Esophagus squamous epithelium (tissue), 5 donors: ENCODE results near the gene NELL1. TPM values are rescaled to one million over a fixed set of nuclear protein-coding genes. Genes with fewer than 3 reads are reported as not detected.

Source experiments
- DNase-seq: peaks from one replicate; lab custom pipeline; 2025; lab: John Stamatoyannopoulos, UW
- H3K27ac ChIP-seq, 4 donors: fragments of 200-600 bp; sonication (generic); one replicate each; pipeline ENCODE4 v1.5.1; 2016 to 2019; ENCODE audit warnings: mild to moderate bottlenecking in 1 of 4
- H3K27me3 ChIP-seq, 4 donors: fragments of 200-600 bp; sonication (generic); 1 replicate in 3 of 4; 2 replicates in 1 of 4; pipeline versions ENCODE4 v1.5.1 to v1.6.0; 2017 to 2021; ENCODE audit warnings: antibody characterized with exemption in 1 of 4
- H3K36me3 ChIP-seq, 3 donors: fragments of 200-600 bp; sonication (generic); one replicate each; pipeline ENCODE4 v1.5.1; 2016 to 2019
- H3K4me1 ChIP-seq, 3 donors: fragments of 200-600 bp; sonication (generic); one replicate each; pipeline ENCODE4 v1.5.1; 2017 to 2019
- H3K4me3 ChIP-seq, 4 donors: fragments of 200-600 bp; sonication (generic); 1 replicate in 3 of 4; 2 replicates in 1 of 4; pipeline ENCODE4 v1.5.1; 2016 to 2019; ENCODE audit warnings: mild to moderate bottlenecking in 2 of 4, moderate library complexity in 1 of 4
- H3K9me3 ChIP-seq, 3 donors: fragments of 200-600 bp; sonication (generic); one replicate each; pipeline ENCODE4 v1.5.1; 2016 to 2019
- POLR2A ChIP-seq, 4 donors: fragments of 450-650 bp; IDR thresholded peaks; one replicate each; pipeline ENCODE4 v1.6.1; 2017; ENCODE audit warnings: antibody characterized with exemption in 4 of 4, mild to moderate bottlenecking in 4 of 4, moderate library complexity in 3 of 4
- WGBS, 2 donors: methylation state at CpG; one replicate each; pipeline ENCODE4 v1.1.5; 2018; 5-methylcytosine and 5-hydroxymethylcytosine counted together
- intact Hi-C: fragments of 100-400 bp; cut with DNase I; formaldehyde crosslinking; loops from one replicate; pipeline ENCODE4 v1.15.0; 2022
- total RNA-seq, 4 donors: library from RNA; depleted of rRNA; stranded (reverse); fragments of >200 nt; gene quantifications; one replicate each; pipeline ENCODE4 v1.1.0, GENCODE V29; 2016
- TF ChIP-seq, protein P1 (sequence below), 6 experiments: fragments of 450-650 bp in 4 of 6; fragments of 200-600 bp in 2 of 6; sonication (generic) in 2 of 6; IDR thresholded peaks; one replicate each; pipeline ENCODE4 v1.5.1; 2016 to 2019; ENCODE audit warnings: antibody characterized with exemption in 6 of 6, mild to moderate bottlenecking in 4 of 6, moderate library complexity in 4 of 6
- donor health status: DM: yes; HTN: yes; CAD: no.

NELL1 gene
- total RNA-seq, 4 donors from 2014 or later = 1.5 TPM; not detected in 3

DNA sequence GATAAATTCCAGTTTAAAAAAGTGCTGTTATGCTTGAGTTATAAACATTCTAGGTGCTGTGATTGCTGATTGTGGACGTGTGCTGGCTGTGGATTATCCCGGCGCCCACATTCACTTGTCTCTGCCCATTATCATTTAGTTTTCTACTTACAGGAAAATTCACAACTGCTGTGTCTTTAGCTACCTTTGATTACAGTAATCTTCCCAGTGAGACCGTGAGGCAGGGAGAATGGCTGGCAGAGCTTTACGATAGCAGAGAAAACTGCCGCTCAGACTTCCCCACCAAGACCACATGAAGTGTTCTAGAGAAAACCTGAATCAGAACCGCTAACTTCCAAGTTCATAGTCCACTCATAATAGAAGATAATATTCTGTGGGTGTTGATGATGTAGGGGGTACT, 34.6 kb upstream of the NELL1 start:
- H3K36me3 ChIP-seq = no peaks in the 10 kb centered on the region
- TF ChIP-seq POLR2A (IDR thresholded peaks at IDR 0.05) = no peak
- TF ChIP-seq, protein P1, sequence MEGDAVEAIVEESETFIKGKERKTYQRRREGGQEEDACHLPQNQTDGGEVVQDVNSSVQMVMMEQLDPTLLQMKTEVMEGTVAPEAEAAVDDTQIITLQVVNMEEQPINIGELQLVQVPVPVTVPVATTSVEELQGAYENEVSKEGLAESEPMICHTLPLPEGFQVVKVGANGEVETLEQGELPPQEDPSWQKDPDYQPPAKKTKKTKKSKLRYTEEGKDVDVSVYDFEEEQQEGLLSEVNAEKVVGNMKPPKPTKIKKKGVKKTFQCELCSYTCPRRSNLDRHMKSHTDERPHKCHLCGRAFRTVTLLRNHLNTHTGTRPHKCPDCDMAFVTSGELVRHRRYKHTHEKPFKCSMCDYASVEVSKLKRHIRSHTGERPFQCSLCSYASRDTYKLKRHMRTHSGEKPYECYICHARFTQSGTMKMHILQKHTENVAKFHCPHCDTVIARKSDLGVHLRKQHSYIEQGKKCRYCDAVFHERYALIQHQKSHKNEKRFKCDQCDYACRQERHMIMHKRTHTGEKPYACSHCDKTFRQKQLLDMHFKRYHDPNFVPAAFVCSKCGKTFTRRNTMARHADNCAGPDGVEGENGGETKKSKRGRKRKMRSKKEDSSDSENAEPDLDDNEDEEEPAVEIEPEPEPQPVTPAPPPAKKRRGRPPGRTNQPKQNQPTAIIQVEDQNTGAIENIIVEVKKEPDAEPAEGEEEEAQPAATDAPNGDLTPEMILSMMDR (IDR thresholded peaks at IDR 0.05) = no peak
- 59 to 66% methylated on average over 7 of the region's 7 CpGs for WGBS, 2 donors

DNA sequence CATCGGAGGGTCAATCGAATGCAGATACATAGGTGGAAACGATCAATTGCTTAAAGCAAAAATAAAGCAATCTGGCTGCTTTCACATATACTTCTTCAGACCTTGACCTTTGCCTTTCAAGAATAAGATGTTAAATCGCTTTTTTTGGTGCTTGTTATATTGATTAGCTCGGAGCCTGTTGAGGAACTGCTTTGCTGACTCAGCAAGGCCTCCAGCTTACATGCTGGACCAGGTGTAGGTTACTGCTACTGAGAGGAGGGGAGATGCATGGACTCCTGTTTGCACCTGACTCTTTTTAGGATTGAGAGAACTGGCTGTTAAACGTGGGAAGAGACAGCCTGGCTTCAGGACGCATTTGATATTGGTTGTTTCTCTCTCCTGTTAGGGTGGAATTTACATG, 31.3 kb upstream of the NELL1 start:
- H3K9me3 ChIP-seq = no peaks in the 10 kb centered on the region
- no peak overlapping the region for H3K27ac ChIP-seq
- TF ChIP-seq, protein P1 (IDR thresholded peaks at IDR 0.05) = no peak
- TF ChIP-seq POLR2A (IDR thresholded peaks at IDR 0.05) = no peak
- H3K4me3 ChIP-seq = no peak overlapping the region
- H3K27me3 ChIP-seq = peaks cover 0 to 23% (median 0%) of the 10 kb centered on the region in 4 donors
- 69 to 79% methylated on average over 7 of the region's 7 CpGs for WGBS, 2 donors
- DNase-seq = no peak
- H3K4me1 ChIP-seq = no peaks in the 10 kb centered on the region
- intact Hi-C loops = no loop called here
- no peaks in the 10 kb centered on the region for H3K36me3 ChIP-seq

More for the DNA sequence above, 34.6 kb upstream of the NELL1 start:
- DNase-seq = no peak
- Histone ChIP-seq H3K4me1 (no peaks in the 10 kb centered on the region), H3K9me3 (no peaks in the 10 kb centered on the region), H3K27me3 (peaks cover 0 to 27% (median 0%) of the 10 kb centered on the region in 4 donors), H3K4me3 (no peak overlapping the region), H3K27ac (no peak overlapping the region)
- intact Hi-C loops = no loop called here

DNA sequence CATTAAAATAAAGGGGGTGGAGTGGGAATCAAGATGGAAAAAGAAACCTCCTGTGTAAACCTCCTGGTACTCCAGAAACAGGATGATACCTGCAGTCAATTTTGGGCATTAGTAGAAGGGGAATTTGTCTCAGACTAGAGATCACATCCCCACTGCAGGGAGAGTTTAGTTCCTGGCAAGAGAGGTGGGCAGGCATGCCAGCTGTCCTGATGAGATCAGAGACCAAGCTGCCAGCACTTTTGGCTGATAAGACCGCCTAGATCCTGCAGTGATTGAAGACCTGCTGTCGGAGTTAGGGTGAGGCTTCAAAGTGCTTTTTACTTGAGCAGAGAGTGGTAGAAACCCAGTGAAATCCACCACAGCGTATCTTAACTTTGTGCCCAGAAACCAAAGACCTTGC, 29.7 kb upstream of the NELL1 start:
- Histone ChIP-seq H3K4me1 (no peaks in the 10 kb centered on the region), H3K27ac (no peak overlapping the region), H3K4me3 (no peak overlapping the region), H3K27me3 (peaks cover 0 to 20% (median 0%) of the 10 kb centered on the region in 4 donors), H3K36me3 (no peaks in the 10 kb centered on the region), H3K9me3 (no peaks in the 10 kb centered on the region)
- TF ChIP-seq, protein P1 (IDR thresholded peaks at IDR 0.05) = no peak
- TF ChIP-seq POLR2A (IDR thresholded peaks at IDR 0.05) = no peak
- intact Hi-C loops = no loop called here
- no peak for DNase-seq
- 37 to 43% methylated on average over 3 of the region's 3 CpGs for WGBS, 2 donors

DNA sequence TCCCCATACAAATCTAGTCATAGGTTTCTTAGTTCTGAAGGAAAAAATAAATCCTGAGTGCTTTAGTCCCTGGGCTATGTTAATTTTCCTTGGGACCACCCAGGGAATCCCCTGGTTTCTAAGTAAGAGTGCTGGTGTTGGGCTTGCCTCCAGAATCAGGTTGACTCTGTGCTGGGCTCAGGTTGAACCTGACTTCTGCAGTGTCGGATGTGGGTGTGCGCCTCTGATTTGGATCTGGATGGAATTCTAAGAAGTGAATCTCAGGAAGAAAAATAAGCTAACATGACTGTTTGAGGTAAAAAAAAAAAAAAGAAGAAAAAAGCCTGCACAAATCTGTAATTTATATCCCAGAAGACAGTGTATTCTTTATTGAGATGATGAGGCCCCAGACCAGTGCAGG, 29.0 kb upstream of the NELL1 start:
- TF ChIP-seq, protein P1 (IDR thresholded peaks at IDR 0.05) = no peak
- no peak for TF ChIP-seq POLR2A (IDR thresholded peaks at IDR 0.05)
- 100% methylated on average over 1 to 2 of the region's 2 CpGs for WGBS, 2 donors
- intact Hi-C loops = no loop called here

DNA sequence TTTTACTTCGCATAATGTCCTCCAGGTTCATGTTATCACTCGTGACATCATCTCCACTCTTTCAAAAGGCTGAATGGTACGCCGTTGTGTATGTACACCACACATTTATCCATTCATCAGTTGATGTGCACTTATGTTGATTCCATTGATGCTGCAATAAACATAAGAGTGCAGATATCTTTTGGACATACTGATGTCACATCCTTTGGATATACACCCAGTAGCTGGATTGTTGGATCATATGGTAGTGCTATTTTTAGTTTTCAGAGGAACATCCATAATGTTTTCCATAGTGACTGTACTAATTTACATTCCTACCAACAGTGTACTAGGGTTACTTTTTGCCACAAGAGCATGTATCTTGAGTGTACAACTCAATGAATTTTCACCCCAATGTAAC, 25.0 kb upstream of the NELL1 start:
- DNase-seq = no peak
- Histone ChIP-seq H3K9me3 (no peaks in the 10 kb centered on the region), H3K36me3 (no peaks in the 10 kb centered on the region), H3K4me1 (no peaks in the 10 kb centered on the region), H3K27ac (no peak overlapping the region), H3K27me3 (peaks cover 0 to 18% (median 0%) of the 10 kb centered on the region in 4 donors), H3K4me3 (no peak overlapping the region)
- TF ChIP-seq, protein P1 (IDR thresholded peaks at IDR 0.05) = no peak
- TF ChIP-seq POLR2A (IDR thresholded peaks at IDR 0.05) = no peak
- WGBS, 2 donors = 74 to 79% methylated on average over 4 of the region's 4 CpGs
- intact Hi-C loops = no loop called here

More for the DNA sequence above, 29.0 kb upstream of the NELL1 start:
- H3K27ac ChIP-seq = no peak overlapping the region
- no peak for DNase-seq
- peaks cover 0 to 20% (median 0%) of the 10 kb centered on the region in 4 donors for H3K27me3 ChIP-seq
- H3K36me3 ChIP-seq = no peaks in the 10 kb centered on the region
- H3K9me3 ChIP-seq = no peaks in the 10 kb centered on the region
- H3K4me3 ChIP-seq = no peak overlapping the region
- H3K4me1 ChIP-seq = no peaks in the 10 kb centered on the region
